Measurements from ENCODE around the gene NUMB. TPM values are rescaled to one million over a fixed set of nuclear protein-coding genes. Genes with fewer than 3 reads are reported as not detected.
A peak's percentile ranks its signal among the peaks of the same experiment; 100 is the strongest.

Gene NUMB
- total RNA-seq, 1 experiment from 2014 or later, result 42.0 TPM

- TF ChIP-seq PRDM15 (CRISPR knock-in tag; IDR thresholded peaks at IDR 0.05) (no peak), GRHL2 (CRISPR knock-in tag; IDR thresholded peaks at IDR 0.05; ENCODE audit: insufficient replicate concordance, severe bottlenecking) (no peak), HMGA2 (CRISPR knock-in tag; IDR thresholded peaks at IDR 0.05) (no peak)
These were observed 33.1 kb upstream of the NUMB start (continued) for GRCh38 chr14:73491256-73492042.

DNA sequence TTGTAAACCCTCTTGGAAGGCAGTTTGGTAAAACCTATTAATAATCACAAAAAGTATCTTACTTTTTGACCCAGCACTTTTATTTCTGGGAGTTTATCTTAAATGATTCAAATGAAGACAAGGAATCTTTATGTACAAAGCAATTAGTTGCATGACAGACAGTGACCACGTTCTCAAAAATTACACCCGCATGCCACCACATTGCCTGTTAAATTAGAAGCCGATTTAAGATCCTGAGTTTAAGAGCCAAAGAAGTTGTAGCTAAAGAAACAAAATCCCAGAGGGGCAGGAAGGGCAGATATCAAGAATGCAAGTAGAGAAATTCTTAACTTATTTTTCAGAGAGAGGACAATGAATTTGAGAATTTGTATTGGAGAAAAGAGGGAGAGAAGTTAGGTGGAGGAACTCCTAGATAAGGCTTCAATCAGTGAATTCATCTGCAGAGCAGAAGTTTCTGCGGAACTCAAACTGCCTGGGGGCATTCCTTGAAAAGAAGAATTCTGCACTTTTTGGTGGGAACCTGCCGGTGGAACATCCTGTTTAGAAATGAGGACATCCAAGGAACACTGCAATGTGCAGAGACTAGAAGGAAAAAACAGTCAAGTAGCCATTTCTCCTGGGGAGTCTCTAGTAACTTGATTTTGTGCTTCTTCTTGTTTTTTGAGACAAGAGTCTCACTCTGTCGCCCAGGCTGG is 31.3 kb upstream of the NUMB start:
- Mint-ChIP-seq H3K9me3 (no peaks in the 10 kb centered on the region), H3K4me1 (peaks cover 28% of the 10 kb centered on the region), H3K27ac (peak overlapping the region; percentile 57; the same call in 1 of the 2 replicates), H3K27me3 (ENCODE audit: low read depth) (no peaks in the 10 kb centered on the region), H3K36me3 (peaks cover 13% of the 10 kb centered on the region), H3K4me3 (peak overlapping the region; percentile 37)
- ATAC-seq (no peak), DNase-seq (ENCODE audit: low spot score) (no peak)
- ChIA-PET CTCF (interaction anchor here (1.1 kb wide), 1 partner anchor 81 kb away, joined by 9 read pairs; no protein-coding TSS in a partner anchor), POLR2A (no interaction called here)
- TF ChIP-seq ZNF423 (CRISPR knock-in tag; IDR thresholded peaks at IDR 0.05) (no peak), FOXK1 (CRISPR knock-in tag; IDR thresholded peaks at IDR 0.05) (no peak), ERG (CRISPR knock-in tag; IDR thresholded peaks at IDR 0.05) (no peak), E2F1 (CRISPR knock-in tag; IDR thresholded peaks at IDR 0.05) (no peak), ZNF396 (CRISPR knock-in tag; IDR thresholded peaks at IDR 0.05; ENCODE audit: borderline replicate concordance) (no peak), CTCF (IDR thresholded peaks at IDR 0.05) (no peak), PRRX2 (CRISPR knock-in tag; IDR thresholded peaks at IDR 0.05) (no peak), SOX15 (CRISPR knock-in tag; IDR thresholded peaks at IDR 0.05) (no peak)

- no peak overlapping the region for H3K27ac Mint-ChIP-seq
- ChIA-PET POLR2A (no interaction called here), CTCF (no interaction called here)
- H3K27me3 Mint-ChIP-seq (ENCODE audit: low read depth), result no peaks in the 10 kb centered on the region
- H3K4me1 Mint-ChIP-seq, result 0 out of 2 replicates have a peak, but pooled peaks cover 3% of the 10 kb centered on the region
- H3K36me3 Mint-ChIP-seq, result no peaks in the 10 kb centered on the region
- H3K4me3 Mint-ChIP-seq, result no peak overlapping the region
- H3K9me3 Mint-ChIP-seq, result no peaks in the 10 kb centered on the region
- ATAC-seq, result no peak
- no peak for DNase-seq (ENCODE audit: low spot score)
- no peak for TF ChIP-seq ESRRA (CRISPR knock-in tag; IDR thresholded peaks at IDR 0.05; ENCODE audit: borderline replicate concordance)
- no peak for TF ChIP-seq AFF4 (CRISPR knock-in tag; IDR thresholded peaks at IDR 0.05; ENCODE audit: borderline replicate concordance)
- TF ChIP-seq, protein P1, sequence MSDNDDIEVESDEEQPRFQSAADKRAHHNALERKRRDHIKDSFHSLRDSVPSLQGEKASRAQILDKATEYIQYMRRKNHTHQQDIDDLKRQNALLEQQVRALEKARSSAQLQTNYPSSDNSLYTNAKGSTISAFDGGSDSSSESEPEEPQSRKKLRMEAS (CRISPR knock-in tag; IDR thresholded peaks at IDR 0.05), result no peak
- no peak for TF ChIP-seq ZNF425 (CRISPR knock-in tag; conservative IDR thresholded peaks at IDR 0.05)
- TF ChIP-seq SP1 (CRISPR knock-in tag; conservative IDR thresholded peaks at IDR 0.05), result no peak
- TF ChIP-seq ZBTB21 (CRISPR knock-in tag; IDR thresholded peaks at IDR 0.05; ENCODE audit: borderline replicate concordance), result no peak
These were observed 20.3 kb upstream of the NUMB start for GRCh38 chr14:73478684-73479083.

Data from WTC11 (cell line).